Stimulated activated CD8-positive, alpha-beta memory T cell treated with anti-CD3 and anti-CD28 coated beads, Interleukin-4, amount 100 ng/mL, for 4 hours (primary cell): Measurements from ENCODE around the gene ELP4.
"Not testable (repeated sequence)": the region's sequence is repeated elsewhere in the genome, so short reads cannot be mapped to it uniquely, and the experiment has no call there.

Experiments
- DNase-seq, 2 donors: peaks; one replicate each; pipeline ENCODE4 v3.0.0-alpha.2; 2020; ENCODE audit warnings: low read depth in 2 of 2, low spot score in 1 of 2

Gene ELP4

DNA sequence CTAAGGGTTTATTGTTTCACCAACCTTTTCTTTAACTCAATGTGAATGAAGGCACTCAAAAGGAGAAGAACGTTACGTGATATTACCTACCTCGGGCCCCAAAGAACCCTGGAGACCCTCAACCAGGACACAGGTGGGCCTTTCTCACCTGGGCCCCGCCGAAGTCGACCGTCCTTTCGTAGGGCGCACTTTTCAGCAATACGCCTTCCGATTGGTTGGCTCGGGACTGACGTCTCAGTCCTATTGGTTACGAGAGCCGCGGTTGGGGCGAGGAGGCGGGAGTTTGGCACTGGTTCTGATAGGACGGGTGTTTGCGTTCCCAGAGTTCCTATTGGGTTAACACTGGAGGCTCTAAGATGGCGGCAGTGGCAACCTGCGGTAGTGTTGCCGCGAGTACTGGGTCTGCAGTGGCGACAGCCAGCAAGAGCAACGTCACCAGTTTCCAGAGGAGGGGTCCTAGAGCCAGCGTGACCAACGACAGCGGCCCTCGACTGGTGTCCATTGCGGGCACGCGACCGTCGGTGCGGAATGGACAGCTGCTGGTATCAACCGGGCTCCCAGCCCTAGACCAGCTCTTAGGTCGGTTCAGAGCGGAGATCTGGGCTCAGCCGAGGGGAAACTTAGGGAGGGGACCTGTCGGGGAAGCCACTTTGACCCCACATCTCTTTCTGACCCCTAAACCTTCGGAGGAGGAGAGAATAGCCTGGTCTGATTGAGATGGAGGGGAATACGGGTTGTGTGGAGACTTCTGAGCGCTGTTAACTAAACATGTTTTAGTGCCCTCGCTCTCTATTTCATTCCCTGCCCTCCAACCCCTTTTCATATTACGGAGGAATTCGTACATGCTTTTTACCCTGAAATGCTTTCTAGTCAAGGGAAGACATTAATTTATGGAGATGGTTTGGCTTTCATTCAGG, at the start of gene ELP4, which contains the start of gene IMMP1L:
TSS of gene ELP4 (plus strand) at position 339 of the 917 bp plus-strand sequence. CDS start at position 357, 18 bp downstream.
TSS of gene IMMP1L (minus strand) at position 194 of the 917 bp plus-strand sequence. CDS start 46,346 bp downstream, outside the sequence.
- DNase-seq: peak; percentile 89 to 94

DNA sequence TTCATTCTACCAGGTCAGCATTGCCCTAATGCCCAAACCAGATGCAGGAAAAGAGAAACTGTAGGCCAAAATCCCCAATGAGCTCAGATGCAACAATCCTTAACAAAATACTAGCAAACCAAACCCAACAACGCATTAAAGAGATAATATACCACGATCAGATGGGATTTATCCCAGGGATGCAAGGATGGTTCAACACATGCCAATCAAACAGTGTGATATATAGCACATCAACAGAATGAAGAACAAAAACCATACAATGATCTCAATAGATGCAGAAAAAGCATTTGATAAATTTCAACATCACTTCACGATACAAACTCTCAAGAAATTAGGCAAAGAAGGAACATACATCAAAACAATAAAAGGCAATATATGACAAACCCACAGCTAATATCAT, 45.1 kb upstream of the ELP4 start:
- no peak for DNase-seq

DNA sequence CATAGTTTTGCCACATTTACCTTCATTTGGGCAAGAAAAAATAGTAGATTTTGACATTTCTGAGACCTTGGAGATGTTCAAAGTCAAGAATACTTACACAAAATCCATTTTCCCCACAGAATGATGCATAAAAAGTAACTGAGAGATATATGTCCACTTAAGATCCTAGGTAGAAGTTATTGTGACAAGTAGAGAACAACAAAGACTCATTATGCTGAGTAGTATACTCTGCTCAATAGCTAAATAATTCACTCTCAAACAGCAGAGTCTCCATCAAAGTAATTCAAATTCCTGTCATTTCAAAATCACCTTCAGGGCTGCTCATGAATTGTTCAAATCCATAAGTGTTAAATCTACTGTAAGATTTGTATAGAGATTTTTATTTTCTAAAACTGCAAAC, 35.5 kb upstream of the ELP4 start:
- no peak for DNase-seq

DNA sequence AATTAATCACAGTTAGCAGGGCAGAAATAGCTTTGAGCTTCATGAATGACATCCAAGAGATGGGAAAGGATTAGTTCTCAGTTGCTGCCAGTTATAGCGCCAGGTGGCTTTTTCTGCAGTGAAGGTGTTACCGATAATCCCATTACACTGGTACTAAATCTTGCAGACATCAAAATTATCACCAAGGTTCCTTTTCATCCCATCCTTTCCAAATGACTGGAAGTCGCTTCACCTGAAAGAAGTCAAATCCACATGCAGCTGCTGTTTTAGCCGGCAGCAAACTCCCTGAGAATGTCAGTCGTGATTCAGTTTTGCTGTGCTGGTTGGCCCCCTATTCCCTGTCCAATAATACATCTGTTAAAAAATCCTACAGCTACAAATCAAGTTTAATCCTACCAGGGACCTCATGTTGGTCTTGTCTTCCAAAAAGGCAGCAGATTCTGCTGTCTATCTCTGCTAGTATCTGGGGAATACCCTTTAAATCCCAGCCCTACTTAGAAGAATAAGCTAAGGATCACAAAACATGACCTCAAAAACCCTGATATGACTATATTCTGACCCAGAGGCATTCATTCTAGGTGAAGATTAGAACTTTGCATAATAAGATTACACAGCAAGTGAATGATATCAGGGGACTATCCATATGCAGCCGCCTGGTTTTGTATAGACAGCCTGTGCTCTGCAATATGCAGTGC, 31.9 kb upstream of the ELP4 start:
- no peak for DNase-seq

DNA sequence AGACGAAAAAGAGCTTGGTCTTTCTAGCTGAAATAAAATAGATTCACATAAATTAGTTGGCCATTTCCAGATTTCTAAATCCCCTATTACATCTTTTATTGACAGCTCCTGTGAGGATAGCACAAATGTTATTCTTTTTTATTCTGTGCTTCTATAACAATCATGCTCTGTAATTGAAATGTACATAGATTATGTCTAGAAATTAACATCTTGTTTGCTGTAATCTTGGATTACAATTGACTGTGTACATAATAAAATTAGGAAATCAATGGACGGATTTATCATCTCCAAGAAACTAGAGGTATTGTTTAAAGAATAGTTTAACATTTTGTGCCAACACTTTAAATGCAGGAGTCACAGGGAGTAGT, 31.4 kb upstream of the ELP4 start:
- no peak for DNase-seq

DNA sequence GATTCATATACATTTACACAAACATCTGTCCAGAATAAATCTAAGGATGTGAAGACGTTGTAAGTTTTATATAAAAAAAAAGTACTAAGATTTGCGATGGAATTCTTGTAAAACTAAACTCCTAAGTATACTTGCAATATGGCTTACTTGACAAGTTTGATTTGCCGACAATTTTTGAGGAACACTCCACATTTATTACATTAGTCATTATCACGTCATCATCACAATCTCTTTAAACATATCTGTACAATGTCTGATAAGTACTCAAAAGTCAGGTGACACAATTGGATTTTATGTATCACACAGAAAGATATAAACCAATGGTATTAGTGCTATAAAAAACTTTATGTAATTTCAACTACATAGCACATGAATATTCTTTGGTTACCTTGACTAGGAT, 30.5 kb upstream of the ELP4 start:
- DNase-seq: no peak

GRCh38 chr11:31480930-31481329, 28.6 kb upstream of the ELP4 start:
- DNase-seq: no peak

GRCh38 chr11:31484497-31484896, 25.1 kb upstream of the ELP4 start:
- DNase-seq: no peak

GRCh38 chr11:31487848-31488247, 21.7 kb upstream of the ELP4 start:
- no peak for DNase-seq

DNA sequence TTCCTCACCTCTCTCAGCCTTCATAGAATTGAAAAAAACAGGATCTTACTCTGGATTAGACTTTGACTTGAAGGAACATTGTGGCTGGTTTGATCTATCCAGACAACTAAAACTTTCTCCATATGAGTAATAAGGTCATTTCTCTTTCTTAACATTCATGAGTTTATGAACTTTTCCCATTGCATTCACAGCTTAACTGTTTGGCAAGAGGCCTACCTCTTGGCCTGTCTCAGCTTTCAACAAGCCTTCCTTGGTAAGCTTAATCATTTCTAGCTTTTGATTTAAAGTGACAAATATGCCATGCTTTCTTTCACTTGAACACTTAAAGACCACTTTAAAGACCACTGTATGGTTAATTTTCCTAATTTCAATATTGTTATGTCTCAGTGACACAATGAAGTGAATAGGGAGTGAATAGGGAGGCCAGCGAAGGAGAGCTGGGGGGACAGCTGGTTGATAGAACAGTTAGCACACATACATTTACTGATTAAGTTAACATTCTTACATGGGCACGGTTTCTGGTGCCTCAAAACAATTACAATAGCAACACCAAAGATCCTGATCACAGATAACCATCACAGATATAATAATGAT, 17.1 kb upstream of the ELP4 start:
- no peak for DNase-seq

- DNase-seq: no peak
Measured at GRCh38 chr11:31493235-31493634, 16.3 kb upstream of the ELP4 start.

DNA sequence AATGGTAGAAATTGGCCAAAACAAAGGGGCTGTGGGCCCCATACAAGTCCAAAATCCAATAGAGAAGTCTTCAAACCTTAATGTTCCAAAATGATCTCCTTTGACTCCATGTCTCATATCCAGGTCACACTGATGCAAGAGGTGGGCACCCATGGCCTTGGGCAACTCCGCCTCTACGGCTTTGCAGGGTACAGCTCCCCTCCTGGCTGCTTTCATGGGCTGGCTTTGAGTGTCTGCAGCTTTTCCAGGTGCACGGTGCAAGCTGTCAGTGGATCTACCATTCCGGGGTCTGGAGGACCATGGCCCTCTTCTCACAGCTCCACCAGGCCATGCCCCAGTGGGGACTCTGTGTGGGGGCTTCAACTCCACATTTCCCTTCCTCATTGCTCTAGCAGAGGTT, 15.8 kb upstream of the ELP4 start:
- DNase-seq: not testable (repeated sequence)

- DNase-seq: no peak
Measured at GRCh38 chr11:31499576-31500178, 9.9 kb upstream of the ELP4 start.

- DNase-seq: no peak
Measured at GRCh38 chr11:31500560-31500959, 9.0 kb upstream of the ELP4 start.

DNA sequence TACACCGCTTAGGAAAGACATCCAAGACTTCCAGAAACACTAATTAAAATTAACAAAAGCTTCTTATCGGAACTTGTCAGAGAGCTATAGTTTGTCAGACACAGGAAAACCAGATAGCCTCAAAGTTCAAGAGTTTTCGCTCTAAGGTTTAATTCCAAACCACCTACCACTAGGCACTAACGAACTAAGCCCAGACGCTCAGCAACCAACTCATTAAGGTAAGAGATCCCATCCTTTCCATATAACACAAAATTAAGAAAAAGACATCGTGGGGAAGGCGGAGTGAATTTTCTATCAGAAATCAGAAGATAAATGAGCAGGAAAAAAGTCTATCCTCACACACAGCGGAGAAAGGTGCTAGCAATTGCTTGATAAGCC, 527 bp upstream of the ELP4 start:
- DNase-seq: no peak

GRCh38 chr11:31512117-31512516, 2.5 kb downstream of the ELP4 start:
- DNase-seq: no peak

GRCh38 chr11:31521497-31522150, 12.1 kb downstream of the ELP4 start:
- DNase-seq: no peak

DNA sequence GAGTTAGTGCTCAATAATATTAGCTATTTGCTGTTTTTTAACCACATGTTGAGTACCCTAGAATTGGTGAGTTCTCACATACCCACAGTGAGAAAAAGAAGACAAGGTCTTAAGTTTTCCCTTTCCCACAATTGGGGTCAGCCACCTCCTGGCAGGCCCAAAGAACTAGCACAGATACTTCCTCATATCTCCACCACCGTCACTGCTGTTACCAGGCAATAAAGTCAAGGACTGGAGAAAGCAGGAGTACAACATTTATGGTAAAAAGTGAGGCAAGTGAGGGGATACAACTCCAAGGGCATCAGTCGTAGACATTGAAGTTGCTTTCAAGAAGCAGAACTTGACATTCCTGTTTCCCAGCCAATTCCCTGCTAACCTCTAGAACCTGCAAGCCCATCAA, 19.6 kb downstream of the ELP4 start:
- no peak for DNase-seq

DNA sequence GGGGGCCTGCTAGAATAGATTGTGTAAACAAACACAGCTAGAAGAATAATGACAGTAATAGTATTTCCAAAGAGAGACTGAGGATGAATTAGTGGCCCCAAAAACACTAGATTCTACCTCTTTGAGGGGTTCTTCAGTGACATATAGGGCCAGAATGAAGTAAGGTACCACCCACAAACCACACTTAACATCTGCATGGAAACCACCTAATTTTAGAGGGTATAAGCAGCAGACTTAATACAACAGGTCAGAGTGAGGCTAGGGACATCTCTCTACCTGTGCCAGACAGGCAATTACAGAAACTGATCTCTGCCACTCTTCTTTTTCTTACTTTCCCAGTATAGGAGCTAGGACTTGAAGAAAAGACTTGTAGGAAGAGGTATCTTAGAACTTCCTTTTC, 20.1 kb downstream of the ELP4 start:
- DNase-seq: no peak

- DNase-seq: no peak
Measured at GRCh38 chr11:31531293-31531692, 21.7 kb downstream of the ELP4 start.

- no peak for DNase-seq
Measured at GRCh38 chr11:31535479-31535878, 25.9 kb downstream of the ELP4 start.
